ELF-1 (cell line): ENCODE data around the gene DCAF8L2.
"Not testable (repeated sequence)": the region's sequence is repeated elsewhere in the genome, so short reads cannot be mapped to it uniquely, and the experiment has no call there.

Source experiments
- DNase-seq: peaks from one replicate; pipeline ENCODE4 v3.0.0-alpha.2; 2016; ENCODE audit warnings: low read depth, low spot score

Gene DCAF8L2

DNA sequence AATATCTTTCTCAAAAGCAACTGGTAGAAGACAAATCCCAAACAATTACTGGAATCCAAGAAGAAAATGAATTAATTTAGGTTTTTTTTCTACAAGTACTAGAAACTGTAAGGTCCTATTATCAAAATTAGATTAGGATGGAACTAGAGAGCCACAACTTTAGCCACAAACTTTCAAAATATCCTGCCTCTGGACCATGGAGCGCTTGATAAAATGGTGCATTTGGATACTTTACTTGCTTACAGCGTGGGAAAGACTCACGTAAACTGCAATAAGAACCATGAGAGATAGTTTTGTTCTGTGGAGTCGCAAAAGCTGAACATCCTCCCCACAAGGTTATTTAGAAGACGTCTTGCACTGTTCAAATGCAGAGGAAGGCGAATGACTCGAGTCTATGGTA, at the start of gene DCAF8L2:
DCAF8L2 (plus strand) TSS at position 301 of the 400 bp plus-strand sequence. CDS start 156,552 bp downstream, outside the sequence.
- no peak for DNase-seq

DNA sequence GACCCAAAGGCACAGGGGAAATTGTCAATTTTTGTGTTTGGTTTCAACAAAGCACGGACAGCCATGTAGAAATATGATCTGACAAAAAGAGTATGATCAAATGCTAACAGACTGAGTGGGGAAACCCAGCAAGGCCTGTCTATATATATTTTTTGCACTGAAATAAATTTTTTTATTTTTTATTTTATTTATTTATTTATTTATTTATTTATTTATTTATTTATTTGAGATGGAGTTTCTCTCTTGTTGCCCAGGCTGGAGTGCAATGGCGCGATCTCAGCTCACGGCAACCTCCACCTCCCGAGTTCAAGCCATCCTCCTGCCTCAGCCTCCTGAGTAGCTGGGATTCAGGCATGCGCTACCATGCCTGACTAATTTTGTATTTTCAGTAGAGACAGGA, 49.0 kb upstream of the DCAF8L2 start:
- not testable (repeated sequence) for DNase-seq

DNA sequence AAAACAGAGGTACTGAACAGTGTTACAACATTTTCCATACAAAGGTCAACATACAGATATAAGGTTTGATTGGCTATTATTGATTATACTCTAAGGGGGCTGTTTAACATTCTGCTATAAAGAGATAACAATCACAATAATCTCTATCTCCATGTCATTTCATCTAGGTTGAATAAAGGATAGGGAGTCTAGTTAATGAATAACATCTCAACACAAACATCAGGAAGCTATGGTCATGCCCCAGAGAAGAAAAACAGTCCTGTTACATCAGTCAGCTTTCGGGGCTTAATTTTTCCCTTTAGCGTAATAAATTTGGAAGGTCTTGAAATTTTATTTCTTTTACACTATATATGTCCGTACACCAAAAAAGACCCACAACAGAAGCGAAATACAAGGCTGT, 41.5 kb upstream of the DCAF8L2 start:
- no peak for DNase-seq

GRCh38 chrX:27549688-27550087, 40.5 kb upstream of the DCAF8L2 start:
- no peak for DNase-seq

DNA sequence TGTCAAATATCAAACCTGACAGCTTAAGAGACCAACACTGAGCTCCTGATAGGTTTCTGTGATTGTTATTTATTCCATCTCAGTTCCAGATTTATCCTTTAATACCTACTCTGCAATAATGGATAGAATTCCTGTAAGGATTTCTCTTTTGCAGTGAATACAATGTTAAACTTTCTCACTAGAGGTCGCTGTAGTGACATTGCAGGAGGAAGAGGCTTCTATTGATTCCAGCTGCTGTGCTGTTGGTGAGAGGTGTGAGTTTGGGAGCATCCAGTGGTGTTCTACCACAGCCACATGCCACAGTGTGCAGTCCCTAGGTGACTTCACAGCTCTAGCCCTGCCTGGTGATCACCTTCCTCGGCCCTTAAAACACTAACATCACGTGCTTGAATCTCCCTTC, 34.6 kb upstream of the DCAF8L2 start:
- DNase-seq: peak; percentile 37

DNA sequence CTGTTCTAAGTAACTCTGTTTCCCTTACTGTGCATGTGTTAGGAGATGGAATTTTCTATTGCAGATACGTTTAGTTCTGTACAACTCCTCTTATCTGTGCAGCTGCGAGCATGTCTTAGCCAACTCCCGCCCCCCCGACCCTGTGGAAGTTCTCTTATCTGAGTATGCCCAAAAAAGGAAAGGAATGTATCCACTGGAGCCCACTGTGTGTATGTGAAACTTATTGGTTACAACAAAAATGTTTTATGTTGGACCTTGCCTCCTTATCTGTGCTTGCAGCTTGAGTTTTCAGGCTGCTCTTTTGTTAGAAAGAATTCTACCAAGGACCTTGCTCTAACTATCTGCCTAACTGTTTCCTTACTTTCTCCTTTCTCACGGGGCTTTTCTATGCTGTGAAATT, 24.2 kb upstream of the DCAF8L2 start:
- DNase-seq: peak; percentile 51

- DNase-seq: no peak
Observed at GRCh38 chrX:27571164-27571563, 19.0 kb upstream of the DCAF8L2 start.

DNA sequence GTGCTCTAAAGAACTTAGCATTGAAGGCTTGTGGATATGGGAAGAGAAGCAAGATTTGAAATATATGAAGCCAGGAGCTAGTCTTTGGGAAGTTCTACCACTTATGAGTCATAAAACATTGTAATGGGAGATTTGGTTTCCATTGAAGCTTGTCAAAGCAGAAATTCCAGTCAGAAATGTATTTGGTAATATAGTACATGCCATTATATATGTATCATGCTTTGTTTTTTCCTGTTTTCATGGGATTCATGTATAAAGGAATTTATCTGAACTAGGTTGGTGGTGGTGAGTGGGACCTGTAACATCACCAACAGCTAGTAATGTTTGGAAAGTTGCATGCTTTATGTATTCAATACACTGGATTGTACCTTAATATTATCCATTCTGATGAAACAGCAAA, 14.6 kb upstream of the DCAF8L2 start:
- DNase-seq: no peak

GRCh38 chrX:27583976-27584375, 6.2 kb upstream of the DCAF8L2 start:
- DNase-seq: no peak

DNA sequence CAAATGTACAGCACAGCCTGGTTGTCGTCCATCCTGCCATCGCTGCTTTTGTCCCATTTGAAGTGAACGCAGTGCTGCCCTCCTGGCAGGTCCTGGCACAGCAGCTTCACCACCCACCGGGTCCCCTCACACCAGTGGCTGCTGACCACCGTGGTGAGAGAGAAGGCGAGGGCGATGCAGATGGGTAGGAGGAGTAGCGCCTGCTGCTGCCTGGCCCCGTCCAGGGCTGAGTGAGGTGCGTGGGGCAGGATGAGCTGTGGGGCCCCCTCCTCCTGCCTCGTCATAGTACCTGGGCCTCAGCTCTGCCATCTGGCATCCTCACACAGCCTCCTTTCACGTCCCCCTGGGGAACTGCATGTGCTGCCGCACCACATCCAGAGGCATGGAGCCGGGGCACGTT, 1.8 kb downstream of the DCAF8L2 start:
- peak; percentile 4 for DNase-seq

GRCh38 chrX:27597508-27597907, 7.4 kb downstream of the DCAF8L2 start:
- no peak for DNase-seq

GRCh38 chrX:27598312-27598711, 8.2 kb downstream of the DCAF8L2 start:
- peak; percentile 47 for DNase-seq

DNA sequence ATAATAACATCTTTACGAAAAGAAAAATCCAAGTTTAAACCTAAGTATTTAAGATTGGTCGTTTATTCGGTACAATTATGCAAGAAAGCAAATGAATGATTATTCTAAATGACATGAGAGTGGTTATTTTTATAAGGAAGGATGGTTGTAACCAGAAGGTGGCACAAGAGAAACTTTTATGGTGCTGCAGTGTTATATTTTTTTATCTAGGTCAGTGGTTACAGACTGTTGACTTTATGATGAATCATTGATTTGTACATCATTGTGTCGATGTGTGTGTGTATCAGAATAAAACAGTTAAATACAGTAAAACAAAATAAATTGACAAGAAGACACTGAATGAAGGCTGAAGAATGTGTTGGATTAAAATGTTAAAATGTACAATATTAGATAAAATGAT, 9.8 kb downstream of the DCAF8L2 start:
- no peak for DNase-seq

DNA sequence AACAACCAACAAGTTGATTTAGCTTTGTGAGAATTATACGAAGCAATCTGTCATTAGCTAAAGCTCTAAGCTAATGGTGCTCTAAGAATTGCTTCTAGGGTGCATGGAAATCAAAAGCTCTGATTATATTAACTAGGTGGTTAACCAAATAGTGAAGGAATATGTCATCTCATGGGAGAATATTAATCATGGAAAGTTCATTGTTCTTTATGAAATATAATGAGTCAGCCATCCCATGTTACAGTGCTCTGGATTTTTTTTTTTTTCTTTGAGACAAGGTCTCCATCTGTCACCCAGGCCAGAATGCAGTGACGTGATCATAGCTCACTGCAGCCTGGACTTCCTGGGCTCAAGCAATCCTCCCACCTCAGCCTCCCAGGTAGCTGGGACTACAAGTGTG, 10.5 kb downstream of the DCAF8L2 start:
- DNase-seq: no peak

DNA sequence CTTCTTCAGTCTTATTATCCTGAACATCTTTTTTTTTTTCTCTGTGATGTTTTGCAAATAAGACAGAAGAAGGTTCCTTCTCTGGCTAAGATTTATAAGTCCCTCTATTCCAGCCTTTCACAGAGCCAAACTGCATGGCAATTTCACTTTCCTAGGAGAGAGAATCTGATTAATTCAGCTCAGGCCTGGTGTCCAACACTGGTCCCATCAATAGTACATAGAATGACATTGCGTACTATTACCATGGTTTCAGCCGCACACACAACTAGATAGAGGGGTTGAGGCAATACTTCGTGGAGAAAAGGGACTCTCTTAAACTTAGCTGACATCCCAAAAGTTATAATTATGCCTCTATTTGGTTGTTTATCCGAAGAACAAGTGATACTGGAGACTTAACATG, 18.5 kb downstream of the DCAF8L2 start:
- DNase-seq: no peak

- no peak for DNase-seq
Observed at GRCh38 chrX:27619459-27619858, 29.3 kb downstream of the DCAF8L2 start.

- no peak for DNase-seq
Observed at GRCh38 chrX:27619975-27620374, 29.8 kb downstream of the DCAF8L2 start.

GRCh38 chrX:27622883-27623282, 32.7 kb downstream of the DCAF8L2 start:
- no peak for DNase-seq

GRCh38 chrX:27626066-27626465, 35.9 kb downstream of the DCAF8L2 start:
- DNase-seq: no peak

GRCh38 chrX:27633328-27633727, 43.2 kb downstream of the DCAF8L2 start:
- no peak for DNase-seq

DNA sequence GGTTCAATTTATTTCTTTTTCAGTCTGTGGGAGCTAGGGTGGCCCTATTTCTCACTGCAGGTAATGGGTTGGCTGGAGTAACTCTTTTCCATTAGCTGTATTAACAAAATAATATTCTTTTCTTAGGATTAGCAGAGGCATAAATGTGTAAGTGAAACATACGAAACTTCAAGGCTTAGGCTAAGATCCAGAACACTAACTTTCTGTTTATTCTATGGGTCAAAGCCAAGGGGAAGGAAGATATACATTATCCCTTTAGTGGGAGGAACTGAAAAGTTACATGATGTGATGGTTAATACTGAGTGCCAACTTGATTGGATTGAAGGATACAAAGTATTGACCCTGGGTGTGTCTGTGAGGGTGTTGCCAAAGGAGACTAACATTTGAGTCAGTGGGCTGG, 66.4 kb downstream of the DCAF8L2 start:
- no peak for DNase-seq

DNA sequence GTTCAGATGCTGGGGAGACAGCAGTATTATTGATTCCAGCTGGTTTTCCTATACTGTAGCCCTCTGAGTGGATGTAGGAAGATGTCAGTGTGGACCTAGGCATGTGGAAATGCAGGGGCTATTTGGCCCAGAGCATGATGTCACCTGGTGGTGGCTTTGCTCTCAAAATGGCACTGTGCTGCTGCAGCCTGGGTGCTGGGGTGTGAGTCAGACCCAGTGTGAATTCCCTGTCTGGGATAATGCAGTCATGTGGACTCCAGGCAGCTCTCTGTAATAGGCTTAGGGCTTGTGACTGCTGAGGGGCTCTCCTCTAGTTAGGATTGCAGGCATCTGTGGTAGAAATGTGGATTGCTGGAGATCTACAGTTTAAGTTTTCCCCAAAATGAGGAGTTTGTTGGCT, 70.7 kb downstream of the DCAF8L2 start:
- peak; percentile 13 for DNase-seq

- no peak for DNase-seq
Observed at GRCh38 chrX:27671234-27671633, 81.1 kb downstream of the DCAF8L2 start.

DNA sequence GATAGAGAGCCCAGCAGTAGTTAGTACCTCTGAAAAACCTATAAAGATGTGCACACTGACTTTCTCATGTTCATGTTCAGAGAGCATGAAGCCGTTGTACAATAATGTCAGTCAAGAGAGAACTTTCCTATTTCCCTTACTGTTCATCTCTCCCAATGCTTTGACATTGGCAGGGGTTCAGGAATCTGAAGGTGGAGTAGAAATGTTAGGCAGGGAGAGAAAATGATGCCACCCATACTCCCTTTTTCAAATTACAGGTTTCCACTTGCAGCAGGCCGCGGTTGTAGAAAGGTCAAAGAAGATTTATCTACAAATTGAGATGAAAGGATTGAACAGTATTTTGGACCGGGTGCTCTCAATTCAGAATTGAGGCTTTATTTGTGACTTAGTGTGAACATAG, 84.3 kb downstream of the DCAF8L2 start:
- DNase-seq: no peak

DNA sequence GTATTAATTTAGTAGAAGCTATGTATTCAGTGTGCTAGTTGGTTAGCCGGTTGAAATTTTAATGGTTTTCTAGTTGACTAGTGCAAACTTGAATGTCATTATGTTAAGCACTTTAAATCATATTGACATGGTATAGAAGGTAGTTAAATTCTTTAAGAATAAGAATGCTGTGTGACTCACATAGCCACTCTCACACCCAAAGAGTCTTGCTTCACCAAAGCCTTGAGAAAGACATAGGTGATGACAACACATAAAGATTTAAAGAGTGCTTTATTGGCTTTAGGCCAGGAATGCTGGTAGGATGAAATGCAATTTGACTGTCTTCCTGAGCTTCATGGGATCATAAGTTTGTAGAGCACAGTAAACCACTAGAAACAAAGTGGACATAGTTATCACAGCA, 85.3 kb downstream of the DCAF8L2 start:
- DNase-seq: no peak
